ENCODE measurements around the gene LDHD. TPM values are rescaled to one million over a fixed set of nuclear protein-coding genes. Genes with fewer than 3 reads are reported as not detected.

LDHD gene
- total RNA-seq, 2 donors from 2014 or later, result 0.62 TPM; not detected in 1

DNA sequence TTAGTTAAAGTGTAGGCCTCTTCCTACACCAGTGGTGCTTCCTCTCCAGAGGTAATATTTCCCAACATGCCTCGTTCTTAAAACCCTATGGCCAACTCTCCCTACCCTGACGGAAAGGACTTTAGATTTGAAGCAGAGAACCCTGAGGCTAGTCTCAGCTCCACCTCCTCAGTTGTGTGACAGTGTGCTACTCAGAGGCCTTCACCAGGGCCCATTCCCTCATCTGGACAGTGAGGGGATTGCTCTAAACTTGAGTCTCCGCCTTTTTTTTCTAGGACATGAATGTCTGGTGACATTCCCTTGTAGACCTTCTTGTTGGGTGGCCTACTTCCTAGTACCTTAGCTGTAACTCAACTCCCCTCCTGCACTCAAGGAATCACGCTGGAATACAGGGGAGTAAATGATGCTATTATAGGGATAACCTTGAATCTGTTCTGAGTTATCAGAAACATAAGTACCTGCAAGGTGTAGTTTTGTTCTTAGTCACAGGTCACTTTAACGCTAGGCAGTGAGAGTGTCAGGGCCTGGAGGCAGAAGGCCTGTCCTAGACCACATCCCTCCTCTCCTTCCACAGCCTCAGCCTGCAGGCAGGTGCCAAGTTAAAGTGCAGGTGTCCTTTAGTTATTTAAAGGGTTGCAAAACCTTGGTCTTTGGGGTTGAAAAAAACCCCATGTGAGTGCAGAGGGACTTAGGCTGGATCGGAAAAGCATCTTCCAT lies 26.9 kb downstream of the LDHD start:
- no peaks in the 10 kb centered on the region for H3K27me3 Mint-ChIP-seq

DNA sequence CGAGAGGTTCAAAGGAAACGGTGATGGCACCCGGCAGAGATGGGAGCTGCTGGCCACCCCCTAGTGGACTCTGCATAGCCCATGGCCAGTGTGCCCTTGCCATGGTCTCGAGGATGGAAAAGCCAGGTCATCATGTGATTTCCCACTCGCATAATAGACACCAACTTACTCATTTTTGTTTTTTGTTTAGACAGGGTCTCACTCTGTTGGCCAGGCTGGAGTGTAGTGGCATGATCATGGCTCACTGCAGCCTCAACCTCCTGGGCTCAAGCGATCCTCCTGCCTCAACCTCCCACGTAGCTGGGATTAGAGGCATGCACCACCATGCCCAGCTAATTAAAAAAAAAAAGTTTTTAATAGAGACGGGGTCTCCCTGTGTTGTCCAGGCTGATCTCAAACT lies 27.6 kb downstream of the LDHD start:
- H3K27ac Mint-ChIP-seq, result no peak overlapping the region
- peaks cover 6% of the 10 kb centered on the region for H3K36me3 Mint-ChIP-seq (ENCODE audit: low read depth)
- no peak overlapping the region for H3K4me3 Mint-ChIP-seq
- ATAC-seq, result no peak
- peaks cover 19% of the 10 kb centered on the region for H3K4me1 Mint-ChIP-seq
- DNase-seq, result no peak
- no peaks in the 10 kb centered on the region for H3K27me3 Mint-ChIP-seq
- H3K9me3 ChIP-seq (ENCODE audit: control insufficient read depth, low read length, poor library complexity, severe bottlenecking), result no peaks in the 10 kb centered on the region

More for the DNA sequence above, 26.9 kb downstream of the LDHD start:
- H3K27ac Mint-ChIP-seq, result no peak overlapping the region
- no peak overlapping the region for H3K4me3 Mint-ChIP-seq
- no peaks in the 10 kb centered on the region for H3K9me3 ChIP-seq (ENCODE audit: control insufficient read depth, low read length, poor library complexity, severe bottlenecking)
- ATAC-seq (no peak), DNase-seq (no peak)
- peaks cover 13% of the 10 kb centered on the region for H3K4me1 Mint-ChIP-seq
- peaks cover 2% of the 10 kb centered on the region for H3K36me3 Mint-ChIP-seq (ENCODE audit: low read depth)

DNA sequence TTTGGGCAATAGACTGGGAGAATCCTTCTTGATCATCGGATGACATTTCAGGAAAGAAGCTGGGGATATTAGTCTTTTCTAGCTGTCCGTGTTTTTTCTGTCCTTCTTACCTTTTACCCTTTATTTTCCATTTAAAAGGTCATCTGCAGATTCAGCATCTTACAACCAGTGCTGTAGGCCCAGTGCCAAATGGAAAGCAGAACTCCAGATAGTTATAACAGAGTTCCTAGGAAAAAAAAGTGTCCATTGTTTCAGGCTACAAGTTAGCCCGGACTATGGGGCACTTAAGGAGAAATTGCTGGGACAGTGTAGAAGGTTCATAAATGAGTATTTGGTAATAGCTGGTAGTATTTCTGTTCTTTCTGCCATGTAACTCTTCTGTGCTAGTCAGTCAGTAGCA lies 28.4 kb downstream of the LDHD start:
- Mint-ChIP-seq H3K36me3 (ENCODE audit: low read depth) (peaks cover 4% of the 10 kb centered on the region), H3K27ac (no peak overlapping the region), H3K4me3 (no peak overlapping the region), H3K4me1 (peaks cover 25% of the 10 kb centered on the region), H3K27me3 (no peaks in the 10 kb centered on the region)
- DNase-seq (no peak), ATAC-seq (no peak)
- no peaks in the 10 kb centered on the region for H3K9me3 ChIP-seq (ENCODE audit: control insufficient read depth, low read length, poor library complexity, severe bottlenecking)

DNA sequence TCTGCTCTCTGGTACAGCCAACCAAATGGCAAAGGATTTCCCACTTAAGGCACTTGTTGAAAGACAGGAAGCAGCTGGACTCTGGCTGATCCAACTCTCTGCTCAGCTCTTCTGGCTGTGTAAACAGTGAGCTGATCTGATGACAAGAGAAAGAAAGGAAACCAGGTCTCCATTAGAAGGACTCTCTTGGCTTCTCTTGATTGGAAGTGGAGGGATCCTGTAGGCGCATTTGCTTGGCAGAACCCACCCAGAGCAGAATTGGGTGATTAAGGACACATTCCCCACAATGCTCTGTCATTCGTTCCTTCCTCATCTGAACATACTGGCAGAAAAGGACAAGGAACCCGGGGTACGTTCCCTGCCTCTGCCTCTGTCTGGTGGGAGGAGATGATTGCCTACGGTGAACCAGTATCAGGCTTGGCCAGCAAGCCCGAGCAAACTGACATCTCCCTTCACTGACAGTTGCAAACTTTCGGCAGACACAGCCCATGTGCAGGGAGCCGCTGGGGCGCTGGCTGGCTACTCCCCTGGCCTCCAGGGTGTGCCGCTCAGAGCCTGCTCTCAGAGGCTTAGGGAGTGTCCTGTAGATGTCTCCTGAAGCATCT lies 29.1 kb downstream of the LDHD start:
- no peak overlapping the region for H3K4me3 Mint-ChIP-seq
- H3K4me1 Mint-ChIP-seq, result peaks cover 28% of the 10 kb centered on the region
- H3K27me3 Mint-ChIP-seq, result no peaks in the 10 kb centered on the region
- DNase-seq, result no peak
- peaks cover 4% of the 10 kb centered on the region for H3K36me3 Mint-ChIP-seq (ENCODE audit: low read depth)
- ATAC-seq, result no peak
- no peaks in the 10 kb centered on the region for H3K9me3 ChIP-seq (ENCODE audit: control insufficient read depth, low read length, poor library complexity, severe bottlenecking)
- H3K27ac Mint-ChIP-seq, result peak overlapping the region; percentile 41

DNA sequence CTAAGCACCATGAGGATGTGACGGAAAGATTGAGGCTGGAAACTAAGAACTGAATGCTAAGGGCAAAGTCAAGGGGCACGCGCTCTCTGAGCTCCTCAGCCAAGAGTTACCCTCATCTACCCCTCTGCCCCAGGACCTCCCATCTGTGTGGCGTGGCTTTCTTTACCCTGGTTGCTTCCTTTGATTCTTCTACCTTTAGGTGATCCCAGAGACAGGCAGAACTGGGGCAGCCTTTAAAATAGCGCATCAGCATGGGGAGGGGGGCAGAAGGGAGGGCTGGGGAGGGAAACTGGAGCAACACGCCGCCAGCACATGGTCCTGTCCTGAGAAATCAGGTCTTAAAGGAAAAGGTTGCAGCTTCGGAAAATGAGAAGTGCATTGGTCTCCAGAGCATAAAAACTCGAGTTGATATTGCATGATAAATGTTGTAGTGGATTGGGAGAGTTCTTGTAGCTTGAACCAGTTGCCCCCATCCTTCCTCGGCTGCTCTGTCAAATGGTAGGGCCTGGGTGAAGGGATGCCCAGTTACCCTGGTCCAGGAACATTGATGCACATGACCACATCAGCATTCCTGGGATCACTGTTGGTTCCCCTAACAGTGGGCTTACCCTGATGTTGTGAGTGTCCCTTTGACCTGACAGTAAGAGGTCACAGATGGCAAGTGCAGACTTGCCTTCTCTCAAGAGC lies 29.7 kb downstream of the LDHD start:
- Mint-ChIP-seq H3K27ac (no peak overlapping the region), H3K4me3 (no peak overlapping the region), H3K36me3 (ENCODE audit: low read depth) (peaks cover 4% of the 10 kb centered on the region), H3K27me3 (no peaks in the 10 kb centered on the region), H3K4me1 (peaks cover 29% of the 10 kb centered on the region)
- DNase-seq (no peak), ATAC-seq (no peak)
- H3K9me3 ChIP-seq (ENCODE audit: control insufficient read depth, low read length, poor library complexity, severe bottlenecking), result no peaks in the 10 kb centered on the region

DNA sequence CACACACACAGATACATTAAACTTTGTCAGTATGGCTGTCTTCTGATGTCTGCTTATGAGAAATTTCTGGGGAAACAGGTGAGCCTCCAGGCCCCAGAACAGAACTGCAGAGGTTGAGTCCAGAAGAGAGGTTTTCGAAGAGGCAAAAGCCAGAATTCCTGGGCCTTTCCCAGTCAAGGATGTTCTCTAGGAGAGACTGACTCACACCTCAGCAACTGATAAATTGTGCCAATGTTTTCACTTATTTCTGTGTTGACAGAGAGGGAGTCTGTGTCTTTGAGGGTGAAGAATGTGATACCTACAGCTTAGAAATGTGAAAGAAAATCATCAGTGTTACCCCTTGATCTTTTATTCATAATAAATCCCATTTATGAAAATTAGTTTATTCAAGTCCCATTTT lies 30.3 kb downstream of the LDHD start:
- ATAC-seq (no peak), DNase-seq (no peak)
- H3K4me3 Mint-ChIP-seq, result no peak overlapping the region
- H3K9me3 ChIP-seq (ENCODE audit: control insufficient read depth, low read length, poor library complexity, severe bottlenecking), result no peaks in the 10 kb centered on the region
- no peaks in the 10 kb centered on the region for H3K27me3 Mint-ChIP-seq
- peaks cover 4% of the 10 kb centered on the region for H3K36me3 Mint-ChIP-seq (ENCODE audit: low read depth)
- H3K27ac Mint-ChIP-seq, result no peak overlapping the region
- peaks cover 30% of the 10 kb centered on the region for H3K4me1 Mint-ChIP-seq

DNA sequence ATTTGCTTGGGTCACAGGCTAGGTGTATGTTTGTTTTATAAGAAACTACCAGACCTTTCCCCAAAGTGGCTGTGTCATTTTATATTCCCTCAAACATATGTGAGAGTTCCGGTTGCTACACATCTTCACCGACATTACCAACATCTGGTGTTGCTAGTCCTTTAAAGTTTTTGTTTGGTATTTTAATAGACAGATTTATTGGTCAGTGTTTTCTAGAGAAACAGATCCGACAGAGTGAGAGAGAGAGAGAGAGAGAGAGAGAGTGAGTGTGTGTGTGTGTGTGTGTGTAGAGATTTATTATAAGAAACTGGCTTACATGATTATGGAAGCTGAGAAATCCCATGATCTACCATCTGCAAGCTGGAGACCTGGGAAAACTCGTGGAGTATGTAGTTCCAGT lies 31.0 kb downstream of the LDHD start:
- Mint-ChIP-seq H3K27me3 (no peaks in the 10 kb centered on the region), H3K27ac (peak overlapping the region; percentile 14), H3K36me3 (ENCODE audit: low read depth) (peaks cover 4% of the 10 kb centered on the region), H3K4me3 (no peak overlapping the region), H3K4me1 (peaks cover 33% of the 10 kb centered on the region)
- ATAC-seq, result no peak
- H3K9me3 ChIP-seq (ENCODE audit: control insufficient read depth, low read length, poor library complexity, severe bottlenecking), result no peaks in the 10 kb centered on the region
- DNase-seq, result no peak

DNA sequence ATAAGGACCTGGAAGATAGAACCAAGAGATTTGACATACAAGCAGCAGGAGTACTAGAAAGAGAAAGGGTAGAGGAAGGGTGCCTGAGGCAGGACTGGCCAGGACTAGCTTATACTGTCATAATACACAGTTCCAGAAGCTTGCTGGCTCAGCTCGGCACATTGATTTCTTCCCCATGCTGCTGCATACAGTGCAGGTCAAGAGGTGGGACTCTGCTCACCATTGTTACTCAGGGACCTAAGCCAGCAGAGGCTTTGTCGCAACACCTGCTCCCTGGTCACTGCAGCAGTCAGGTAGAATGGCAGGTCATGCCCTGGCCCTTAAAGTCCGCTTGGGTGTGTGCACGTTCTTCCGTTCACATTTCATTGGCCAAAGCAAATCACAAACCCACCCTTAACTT lies 32.8 kb downstream of the LDHD start:
- ATAC-seq, result no peak
- Mint-ChIP-seq H3K4me1 (peaks cover 31% of the 10 kb centered on the region), H3K4me3 (no peak overlapping the region), H3K36me3 (ENCODE audit: low read depth) (peaks cover 4% of the 10 kb centered on the region), H3K27ac (peak overlapping the region; percentile 84), H3K27me3 (no peaks in the 10 kb centered on the region)
- no peaks in the 10 kb centered on the region for H3K9me3 ChIP-seq (ENCODE audit: control insufficient read depth, low read length, poor library complexity, severe bottlenecking)
- no peak for DNase-seq

DNA sequence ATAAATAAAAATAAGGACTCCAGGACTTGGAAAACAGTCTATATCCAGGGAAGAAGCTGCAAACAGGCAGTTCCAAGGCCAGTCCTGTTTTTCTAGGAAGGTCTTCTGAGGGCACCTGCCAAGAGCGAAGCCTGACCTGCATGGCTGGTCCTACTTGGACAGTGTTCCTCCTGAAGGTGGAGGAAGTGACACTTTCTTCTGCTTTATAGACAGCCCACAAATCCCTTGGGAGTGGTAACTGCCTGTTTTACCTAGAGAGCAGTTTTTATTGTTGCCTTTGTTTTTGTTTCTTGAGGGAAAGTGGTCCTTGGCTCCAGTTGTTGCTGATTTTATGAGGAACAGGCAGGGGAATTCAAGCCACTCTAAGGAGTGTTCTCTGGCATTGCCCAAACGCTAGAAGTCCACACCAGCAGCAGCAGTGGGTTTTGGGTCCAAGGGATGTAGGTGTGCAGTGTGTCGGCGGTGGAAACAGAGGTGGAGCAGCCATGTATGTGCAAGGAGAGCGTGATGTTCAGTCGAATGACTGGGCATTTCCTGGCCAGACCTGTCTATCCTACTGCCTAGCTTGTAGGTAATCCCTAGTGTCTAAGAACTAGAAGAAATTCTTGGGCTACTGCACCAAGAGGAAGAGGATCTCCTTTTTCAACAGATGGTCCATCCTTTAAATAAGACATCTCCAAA lies 35.3 kb downstream of the LDHD start:
- H3K36me3 Mint-ChIP-seq (ENCODE audit: low read depth), result peaks cover 4% of the 10 kb centered on the region
- no peaks in the 10 kb centered on the region for H3K27me3 Mint-ChIP-seq
- no peaks in the 10 kb centered on the region for H3K9me3 ChIP-seq (ENCODE audit: control insufficient read depth, low read length, poor library complexity, severe bottlenecking)
- ATAC-seq (no peak), DNase-seq (no peak)
- no peak overlapping the region for H3K4me3 Mint-ChIP-seq
- peaks cover 44% of the 10 kb centered on the region for H3K4me1 Mint-ChIP-seq
- peak overlapping the region; percentile 82 for H3K27ac Mint-ChIP-seq

DNA sequence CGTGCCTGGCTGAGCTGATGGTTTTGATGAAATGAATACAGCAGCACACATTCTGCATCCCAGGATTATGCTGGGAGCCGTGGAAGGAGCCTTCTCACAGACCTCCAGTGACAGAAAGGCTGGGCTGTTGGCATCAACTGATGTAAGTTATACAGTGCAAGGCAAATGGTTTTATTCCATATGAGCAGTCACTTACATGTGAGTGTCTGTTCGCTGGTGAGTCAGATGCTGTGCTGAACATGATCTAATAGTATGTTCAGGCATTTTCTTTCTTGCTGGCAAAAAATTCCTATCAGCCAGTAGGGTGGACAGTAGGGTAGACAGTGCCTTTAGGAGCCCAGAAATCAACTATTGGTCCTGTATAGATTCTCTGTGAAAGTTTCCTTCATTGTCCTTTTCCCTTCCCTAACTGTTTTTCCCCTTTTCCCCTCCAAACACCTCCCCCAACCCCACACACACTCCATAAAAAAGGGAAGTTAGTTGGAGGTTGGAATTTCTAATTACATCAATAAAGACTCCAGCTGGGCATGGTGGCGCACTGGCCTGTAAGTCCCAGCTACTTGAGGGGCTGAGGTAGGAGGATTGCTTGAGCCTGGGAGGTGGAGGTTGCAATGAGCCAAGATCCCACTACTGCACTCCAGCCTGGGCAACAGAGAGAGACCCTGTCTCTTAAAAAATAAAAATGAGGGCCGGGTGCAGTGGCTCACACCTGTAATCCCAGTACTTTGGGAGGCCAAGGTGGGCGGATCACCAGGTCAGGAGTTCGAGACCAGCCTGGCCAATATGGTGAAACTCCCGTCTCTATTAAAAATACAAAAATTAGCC lies 36.2 kb downstream of the LDHD start:
- no peak for DNase-seq
- ATAC-seq, result no peak
- Mint-ChIP-seq H3K27ac (peak overlapping the region; percentile 82), H3K4me3 (no peak overlapping the region), H3K27me3 (no peaks in the 10 kb centered on the region), H3K36me3 (ENCODE audit: low read depth) (peaks cover 6% of the 10 kb centered on the region), H3K4me1 (peaks cover 51% of the 10 kb centered on the region)
- H3K9me3 ChIP-seq (ENCODE audit: control insufficient read depth, low read length, poor library complexity, severe bottlenecking), result no peaks in the 10 kb centered on the region

DNA sequence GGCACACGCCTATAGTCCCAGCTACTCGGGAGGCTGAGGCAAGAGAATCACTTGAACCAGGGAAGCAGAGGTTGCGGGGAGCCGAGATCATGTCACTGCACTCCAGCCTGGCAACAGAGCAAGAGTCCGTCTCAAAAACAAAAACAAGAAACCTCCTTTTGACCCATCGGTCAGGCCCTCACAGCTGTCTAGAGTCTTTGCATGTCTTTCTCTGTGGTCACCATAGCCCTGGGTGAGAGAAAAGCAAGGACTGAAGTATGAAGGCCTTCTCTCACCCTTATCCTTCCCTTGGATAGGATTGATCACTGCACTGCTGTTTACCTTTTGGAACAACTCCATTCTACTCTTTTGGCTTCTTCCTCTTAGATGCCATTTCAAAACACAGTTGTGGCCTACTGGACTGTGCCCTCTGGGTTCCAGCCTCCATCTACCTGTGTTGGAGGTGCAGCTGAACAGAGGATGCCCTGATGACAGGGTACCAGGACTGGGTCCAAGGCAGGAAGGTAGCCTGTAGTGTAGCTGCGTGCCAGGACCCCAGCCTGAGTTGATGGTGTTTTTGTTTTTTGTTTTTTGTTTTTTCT lies 37.1 kb downstream of the LDHD start:
- ATAC-seq, result no peak
- no peaks in the 10 kb centered on the region for H3K27me3 Mint-ChIP-seq
- peaks cover 6% of the 10 kb centered on the region for H3K36me3 Mint-ChIP-seq (ENCODE audit: low read depth)
- H3K4me1 Mint-ChIP-seq, result peaks cover 46% of the 10 kb centered on the region
- no peak overlapping the region for H3K27ac Mint-ChIP-seq
- no peaks in the 10 kb centered on the region for H3K9me3 ChIP-seq (ENCODE audit: control insufficient read depth, low read length, poor library complexity, severe bottlenecking)
- DNase-seq, result no peak
- H3K4me3 Mint-ChIP-seq, result no peak overlapping the region

DNA sequence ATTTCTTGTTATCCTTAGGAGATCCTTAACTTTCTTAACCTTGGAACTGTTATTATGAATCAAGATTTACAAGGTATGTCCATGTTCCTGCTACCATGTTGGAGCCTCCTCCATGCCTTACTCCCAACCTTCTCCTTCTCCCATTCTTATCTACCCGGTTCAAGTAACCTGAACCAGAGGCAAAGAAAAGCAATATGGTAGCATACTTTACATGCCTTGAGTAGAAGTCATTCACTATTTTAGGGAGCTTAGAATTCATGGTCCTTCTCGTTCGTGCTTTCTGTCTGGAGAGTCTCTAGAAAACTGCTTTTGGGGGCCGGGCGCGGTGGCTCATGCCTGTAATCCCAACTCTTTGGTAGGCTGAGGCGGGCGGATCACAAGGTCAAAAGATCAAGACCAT lies 37.7 kb downstream of the LDHD start:
- Mint-ChIP-seq H3K4me1 (peaks cover 47% of the 10 kb centered on the region), H3K27me3 (no peaks in the 10 kb centered on the region), H3K36me3 (ENCODE audit: low read depth) (peaks cover 2% of the 10 kb centered on the region), H3K4me3 (no peak overlapping the region), H3K27ac (peak overlapping the region; percentile 97)
- H3K9me3 ChIP-seq (ENCODE audit: control insufficient read depth, low read length, poor library complexity, severe bottlenecking), result no peaks in the 10 kb centered on the region
- ATAC-seq (no peak), DNase-seq (no peak)

All from T-helper 17 cell (primary cell).